GM18505 (cell line): ENCODE results near the gene CNGA3.
"Not testable (repeated sequence)": the region's sequence is repeated elsewhere in the genome, so short reads cannot be mapped to it uniquely, and the experiment has no call there.

Source experiments
- ATAC-seq: cut with Tn5 transposase; IDR thresholded peaks from one replicate; pipeline ENCODE4 v1.9.1; 2021; ENCODE audit not compliant: unreplicated experiment
- POLR2A ChIP-seq: IDR thresholded peaks from 4 replicates; pipeline ENCODE4 v1.6.1; 2011; ENCODE audit warnings: borderline replicate concordance; ENCODE audit not compliant: insufficient read depth, insufficient read length; ENCODE audit errors: extremely low read depth

CNGA3 gene

GRCh38 chr2:98311771-98312545 is 34.3 kb upstream of the CNGA3 start:
- no peak for TF ChIP-seq POLR2A
- ATAC-seq, result no peak

GRCh38 chr2:98313492-98314250 is 32.6 kb upstream of the CNGA3 start:
- no peak for ATAC-seq
- TF ChIP-seq POLR2A, result no peak

GRCh38 chr2:98314251-98314650 is 32.0 kb upstream of the CNGA3 start:
- TF ChIP-seq POLR2A, result no peak
- no peak for ATAC-seq

- no peak for ATAC-seq
- TF ChIP-seq POLR2A, result no peak
Observed at GRCh38 chr2:98315957-98316356, 30.3 kb upstream of the CNGA3 start.

- ATAC-seq, result no peak
- TF ChIP-seq POLR2A, result no peak
Observed at GRCh38 chr2:98317214-98317613, 29.0 kb upstream of the CNGA3 start.

- not testable (repeated sequence) for ATAC-seq
Observed at GRCh38 chr2:98320171-98320570, 26.1 kb upstream of the CNGA3 start.

GRCh38 chr2:98324181-98324580 is 22.1 kb upstream of the CNGA3 start:
- ATAC-seq, result no peak
- TF ChIP-seq POLR2A, result no peak

GRCh38 chr2:98327776-98328175 is 18.5 kb upstream of the CNGA3 start:
- ATAC-seq, result no peak
- no peak for TF ChIP-seq POLR2A

- no peak for TF ChIP-seq POLR2A
- ATAC-seq, result no peak
Observed at GRCh38 chr2:98329549-98329948, 16.7 kb upstream of the CNGA3 start.

- ATAC-seq, result no peak
- TF ChIP-seq POLR2A, result no peak
Observed at GRCh38 chr2:98332989-98333388, 13.3 kb upstream of the CNGA3 start.

GRCh38 chr2:98333922-98334321 is 12.3 kb upstream of the CNGA3 start:
- no peak for ATAC-seq

GRCh38 chr2:98334439-98335078 is 11.7 kb upstream of the CNGA3 start:
- TF ChIP-seq POLR2A, result no peak
- ATAC-seq, result no peak

More at GRCh38 chr2:98333922-98334321, 12.3 kb upstream of the CNGA3 start:
- TF ChIP-seq POLR2A, result no peak

- no peak for TF ChIP-seq POLR2A
- no peak for ATAC-seq
Observed at GRCh38 chr2:98335271-98335670, 11.0 kb upstream of the CNGA3 start.

GRCh38 chr2:98341241-98341640 is 5.0 kb upstream of the CNGA3 start:
- no peak for TF ChIP-seq POLR2A
- no peak for ATAC-seq
